HG02884 (cell line): ENCODE measurements around the gene CXXC5.
"Not testable (repeated sequence)": the region's sequence is repeated elsewhere in the genome, so short reads cannot be mapped to it uniquely, and the experiment has no call there.

Source experiments
- ATAC-seq: cut with Tn5 transposase; IDR thresholded peaks from one replicate; pipeline ENCODE4 v1.9.1; 2021; ENCODE audit warnings: mild to moderate bottlenecking, moderate library complexity; ENCODE audit not compliant: unreplicated experiment

Gene CXXC5

DNA sequence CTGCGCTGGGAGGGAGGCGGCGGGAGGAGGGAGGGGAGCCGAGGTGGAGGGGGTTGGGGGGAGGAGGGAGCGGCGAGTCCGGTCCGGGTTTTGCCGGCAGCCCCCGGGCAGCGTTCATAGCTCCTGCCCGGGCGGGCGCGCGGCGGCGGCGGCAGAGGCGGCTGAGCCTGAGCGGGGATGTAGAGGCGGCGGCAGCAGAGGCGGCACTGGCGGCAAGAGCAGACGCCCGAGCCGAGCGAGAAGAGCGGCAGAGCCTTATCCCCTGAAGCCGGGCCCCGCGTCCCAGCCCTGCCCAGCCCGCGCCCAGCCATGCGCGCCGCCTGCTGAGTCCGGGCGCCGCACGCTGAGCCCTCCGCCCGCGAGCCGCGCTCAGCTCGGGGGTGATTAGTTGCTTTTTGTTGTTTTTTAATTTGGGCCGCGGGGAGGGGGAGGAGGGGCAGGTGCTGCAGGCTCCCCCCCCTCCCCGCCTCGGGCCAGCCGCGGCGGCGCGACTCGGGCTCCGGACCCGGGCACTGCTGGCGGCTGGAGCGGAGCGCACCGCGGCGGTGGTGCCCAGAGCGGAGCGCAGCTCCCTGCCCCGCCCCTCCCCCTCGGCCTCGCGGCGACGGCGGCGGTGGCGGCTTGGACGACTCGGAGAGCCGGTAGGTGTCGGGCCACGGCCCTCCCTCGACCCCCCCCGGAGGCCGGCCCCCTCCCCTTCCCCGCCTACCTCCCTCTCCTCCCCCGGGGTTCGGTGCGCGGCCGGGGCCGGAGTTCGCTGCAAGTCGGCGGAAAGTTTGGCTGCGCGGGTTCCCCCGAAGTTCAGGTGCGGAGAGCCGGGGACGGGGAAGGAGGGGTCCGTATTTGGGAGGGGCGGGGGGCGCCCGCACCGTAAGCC lies at the start of gene CXXC5:
Gene CXXC5 (plus strand): TSS at position 145 of the 877 bp plus-strand sequence. CDS start 32,175 bp downstream, outside the sequence.
- ATAC-seq: no peak

DNA sequence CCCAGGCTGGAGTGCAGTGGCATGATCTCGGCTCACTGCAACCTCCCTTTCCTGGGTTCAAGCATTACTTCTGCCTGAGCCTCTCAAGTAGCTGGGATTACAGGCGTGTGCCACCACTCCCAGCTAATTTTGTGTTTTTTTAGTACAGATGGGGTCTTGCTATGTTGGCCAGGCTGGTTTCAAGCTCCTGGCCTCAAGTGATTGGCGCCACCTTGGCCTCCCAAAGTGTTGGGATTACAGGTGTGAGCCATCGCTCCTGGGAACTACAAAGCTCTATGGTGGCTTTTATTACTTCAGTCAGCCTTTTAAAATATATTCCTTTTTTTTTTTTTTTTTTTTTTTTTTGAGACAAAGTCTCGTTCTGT lies 49.6 kb upstream of the CXXC5 start:
- ATAC-seq: not testable (repeated sequence)

DNA sequence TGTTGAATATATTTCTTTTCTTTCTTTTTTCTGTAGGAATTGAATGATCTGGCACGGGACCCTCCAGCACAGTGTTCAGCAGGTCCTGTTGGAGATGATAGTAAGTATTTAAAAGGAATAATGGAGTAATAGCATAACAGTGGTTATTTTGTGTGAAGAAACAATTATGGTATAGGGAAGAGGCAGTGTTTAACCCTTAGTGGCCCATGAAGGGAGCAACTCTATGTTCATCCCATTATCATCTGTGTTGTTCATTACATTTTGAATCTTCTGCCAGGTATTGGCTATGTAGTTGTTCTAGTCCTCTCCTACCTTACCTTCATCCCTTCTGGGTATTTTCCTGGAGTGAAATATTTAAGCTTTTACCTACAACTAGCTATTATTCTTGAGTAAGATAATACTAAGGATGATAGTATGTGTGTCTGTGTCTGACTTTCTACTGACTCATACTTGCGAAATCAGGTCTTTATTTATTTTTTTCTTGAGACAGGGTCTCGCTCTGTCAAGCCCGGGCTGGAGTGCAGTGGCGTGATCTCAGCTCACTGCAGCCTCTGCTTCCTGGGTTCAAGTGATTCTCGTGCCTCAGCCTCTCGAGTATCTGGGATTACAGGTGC lies 47.7 kb upstream of the CXXC5 start:
- no peak for ATAC-seq

DNA sequence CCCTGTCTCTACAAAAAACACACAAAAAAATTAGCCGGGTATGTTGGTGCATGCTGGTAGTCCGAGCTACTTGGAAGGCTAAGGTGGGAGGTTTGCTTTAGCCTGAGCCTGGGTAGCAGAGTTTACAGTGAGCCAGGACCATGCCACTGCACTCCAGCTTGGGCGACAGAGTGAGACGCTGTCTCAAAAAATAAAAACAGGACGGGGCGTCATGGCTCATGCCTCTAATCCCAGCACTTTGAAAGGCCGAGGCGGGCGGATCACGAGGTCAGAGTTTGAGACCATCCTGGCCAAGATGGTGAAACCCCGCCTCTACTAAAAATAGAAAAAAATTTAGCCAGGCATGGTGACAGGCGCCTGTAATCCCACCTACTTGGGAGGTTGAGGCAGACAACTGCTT lies 46.7 kb upstream of the CXXC5 start:
- no peak for ATAC-seq

DNA sequence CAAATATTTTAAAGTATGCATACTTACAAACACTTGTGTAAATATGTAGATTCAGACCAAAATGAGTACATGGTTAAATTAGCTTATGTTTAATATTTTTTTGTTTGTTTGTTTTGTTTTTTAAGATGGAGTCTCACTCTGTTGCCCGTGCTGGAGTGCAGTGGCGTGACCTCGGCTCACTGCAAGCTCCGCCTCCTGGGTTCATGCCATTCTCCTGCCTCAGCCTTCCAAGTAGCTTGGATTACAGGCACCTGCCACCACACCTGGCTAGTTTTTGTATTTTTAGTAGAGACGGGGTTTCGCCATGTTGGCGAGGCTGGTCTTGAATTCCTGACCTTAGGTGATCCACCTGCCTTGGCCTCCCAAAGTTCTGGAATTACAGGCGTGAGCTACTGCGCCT lies 46.2 kb upstream of the CXXC5 start:
- not testable (repeated sequence) for ATAC-seq

DNA sequence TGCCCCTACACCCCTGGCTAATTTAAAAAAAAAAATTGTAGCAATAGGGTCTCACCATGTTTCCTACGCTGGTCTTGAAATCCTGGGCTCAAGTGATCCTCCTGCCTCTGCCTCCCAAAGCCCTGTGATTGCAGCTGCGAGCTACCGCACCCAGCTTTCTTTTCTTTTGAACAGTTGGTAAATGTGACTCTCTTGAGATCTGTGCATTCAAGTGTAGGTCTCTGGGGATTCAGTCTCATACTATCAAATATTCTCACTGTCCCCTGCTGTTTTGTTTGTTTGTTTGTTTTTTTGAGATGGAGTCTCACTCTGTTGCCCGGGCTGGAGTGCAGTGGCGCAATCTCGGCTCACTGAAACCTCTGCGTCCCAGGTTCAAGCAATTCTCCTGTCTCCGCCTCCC lies 42.3 kb upstream of the CXXC5 start:
- no peak for ATAC-seq

DNA sequence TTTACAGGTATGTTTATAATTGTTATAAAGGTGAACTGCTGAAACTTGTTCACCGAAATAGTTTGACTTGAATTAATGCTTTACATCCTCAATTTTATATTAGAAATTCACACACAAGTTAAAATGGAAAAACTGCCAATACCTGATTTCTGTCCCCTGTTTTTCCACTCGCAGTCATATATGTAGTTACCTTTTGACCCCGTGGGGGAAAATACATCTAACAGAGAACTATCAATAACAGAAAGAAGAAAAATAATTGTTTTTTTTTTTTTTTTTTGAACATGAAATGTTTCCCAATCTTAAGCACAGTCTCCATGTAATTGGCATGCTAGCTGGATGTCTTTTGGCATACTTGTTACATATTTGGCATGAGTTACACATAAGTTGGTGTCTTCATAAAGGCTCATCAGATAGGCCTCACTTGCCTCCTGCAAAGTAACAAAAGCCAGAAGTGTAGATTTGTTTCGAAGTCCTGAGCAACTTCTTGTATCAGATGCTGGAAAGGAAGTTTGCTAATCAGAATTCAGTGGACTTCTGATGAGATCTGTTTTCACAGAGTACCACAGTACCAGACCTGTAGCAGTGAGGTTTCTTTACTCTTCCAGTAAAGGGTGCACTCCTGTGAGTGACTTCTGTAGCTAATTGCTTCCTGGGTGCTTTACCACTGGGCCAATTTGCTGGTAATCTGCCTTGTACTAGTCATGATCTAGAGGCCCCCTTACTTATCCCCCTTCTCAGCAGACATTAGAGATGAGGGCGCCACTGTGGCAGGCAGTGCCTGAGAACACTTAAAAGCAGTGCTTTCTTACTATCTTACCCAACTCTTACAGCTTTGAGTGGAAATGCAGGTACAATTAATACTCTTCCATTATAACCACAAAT lies 36.2 kb upstream of the CXXC5 start:
- no peak for ATAC-seq

DNA sequence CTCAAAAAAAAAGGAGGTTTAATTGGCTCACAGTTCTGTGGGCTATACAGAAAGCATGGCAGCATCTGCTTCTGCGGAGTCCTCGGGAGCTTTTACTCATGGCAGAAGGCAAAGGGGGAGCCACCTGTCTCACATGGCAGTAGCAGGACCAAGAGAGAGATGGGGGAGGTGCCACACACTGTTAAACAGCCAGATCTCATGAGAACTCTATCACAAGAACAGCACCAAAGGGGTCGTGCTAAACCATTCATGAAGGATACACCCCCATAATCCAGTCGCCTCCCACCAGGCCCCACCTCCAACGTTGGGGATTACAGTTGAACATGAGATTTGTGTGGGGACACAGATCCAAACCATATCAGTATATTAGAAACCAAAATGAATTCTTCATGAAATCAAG lies 28.3 kb upstream of the CXXC5 start:
- ATAC-seq: no peak

DNA sequence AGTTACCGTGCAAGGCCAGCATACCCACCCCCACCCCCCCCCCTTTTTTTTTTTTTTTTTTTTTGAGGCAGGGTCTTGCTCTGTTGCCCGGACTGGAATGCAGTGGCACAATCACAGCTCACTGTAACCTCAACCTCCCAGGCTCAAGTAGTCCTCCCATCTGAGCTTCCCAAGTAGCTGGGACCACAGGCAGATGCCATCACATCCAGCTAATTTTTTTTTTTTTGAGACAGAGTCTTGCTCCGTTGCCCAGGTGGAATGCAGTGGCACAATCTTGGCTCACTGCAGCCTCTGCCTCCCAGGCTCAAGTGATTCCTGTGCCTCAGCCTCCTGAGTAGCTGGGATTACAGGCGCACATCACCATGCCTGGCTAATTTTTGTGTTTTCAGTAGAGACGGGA lies 22.8 kb upstream of the CXXC5 start:
- not testable (repeated sequence) for ATAC-seq

DNA sequence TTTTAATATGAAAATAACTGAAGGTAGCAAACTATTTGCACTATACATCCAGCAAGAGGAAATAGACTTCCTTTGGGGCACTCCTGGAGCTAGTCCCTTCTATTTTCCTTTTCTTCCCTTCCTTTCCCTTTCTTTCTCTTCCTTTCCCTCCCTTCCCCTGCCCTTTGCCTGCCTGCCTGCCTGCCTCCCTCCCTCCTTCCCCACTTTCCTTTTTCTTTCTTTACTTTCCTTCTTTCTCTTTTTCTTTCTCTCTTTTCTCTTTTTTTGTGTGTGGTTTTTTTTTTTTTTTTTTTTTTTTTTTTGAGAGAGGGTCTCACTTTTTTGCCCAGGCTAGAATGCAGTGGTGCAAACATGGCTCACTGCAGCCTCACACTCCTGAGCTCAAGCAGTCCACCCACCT lies 17.3 kb upstream of the CXXC5 start:
- ATAC-seq: no peak

DNA sequence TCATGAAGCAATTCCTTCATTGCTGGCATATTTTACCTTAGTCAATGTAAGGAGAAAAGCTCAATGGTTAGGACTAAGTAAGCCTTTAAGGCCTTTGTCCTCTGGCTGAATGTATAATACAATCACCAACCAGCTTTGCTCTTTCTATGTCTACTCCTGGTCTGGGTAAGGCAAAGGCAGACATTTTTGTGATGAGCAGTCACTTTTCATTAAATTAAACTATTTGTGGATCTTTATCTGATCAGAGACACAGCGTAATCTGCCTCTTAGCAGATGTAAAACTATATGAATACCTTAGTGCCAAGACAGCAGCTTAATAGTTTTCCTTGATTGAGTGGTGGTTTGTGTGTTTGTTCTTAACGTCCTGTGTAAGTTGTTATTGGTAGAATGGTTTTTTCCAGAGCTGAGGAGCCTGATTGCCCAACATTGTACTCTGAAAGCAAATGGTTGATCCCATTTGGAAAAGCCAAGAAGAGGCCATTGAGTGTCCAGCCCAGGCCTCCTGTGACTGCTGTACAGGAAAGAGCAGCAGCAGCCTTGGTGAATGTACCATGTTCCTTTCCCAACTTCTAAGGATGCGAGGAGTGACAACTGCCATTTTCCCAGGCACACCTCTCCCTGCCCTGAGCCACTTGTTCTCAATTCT lies 16.5 kb upstream of the CXXC5 start:
- ATAC-seq: no peak

DNA sequence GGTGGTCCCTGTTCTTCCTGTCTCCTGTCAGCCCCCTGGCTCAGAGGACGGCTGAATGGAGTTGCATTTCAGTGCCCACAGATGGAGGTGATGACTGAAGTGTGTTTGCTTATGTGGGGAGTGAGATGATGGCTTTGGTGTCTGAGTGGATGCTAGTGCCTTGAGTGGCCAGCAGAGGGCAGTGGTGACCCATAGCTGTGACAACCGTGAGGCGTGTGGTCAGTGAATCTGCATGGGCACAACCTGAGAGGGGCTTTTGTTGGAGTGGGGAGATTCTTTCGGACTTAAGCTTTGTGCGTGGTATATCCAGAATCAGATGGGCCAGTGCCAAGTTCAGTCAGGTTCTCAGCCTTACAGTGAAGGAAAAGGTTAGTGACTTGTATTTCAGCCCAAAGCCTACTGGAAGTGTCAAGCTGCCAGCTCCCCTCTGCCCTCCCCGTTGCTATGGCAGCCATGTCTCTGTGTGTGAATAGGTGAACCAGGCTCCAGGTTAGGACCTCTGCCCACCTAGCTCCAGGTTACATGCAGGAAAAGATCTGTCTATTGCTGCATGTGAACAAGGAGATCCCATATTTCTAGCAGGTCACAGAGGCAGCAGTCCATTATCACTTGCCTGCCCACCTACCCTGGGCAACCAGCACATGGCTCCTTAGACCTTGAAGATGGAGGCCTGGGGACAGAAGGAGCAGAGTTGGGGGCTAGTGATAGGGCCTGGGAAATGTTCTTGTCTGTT lies 14.7 kb upstream of the CXXC5 start:
- no peak for ATAC-seq

DNA sequence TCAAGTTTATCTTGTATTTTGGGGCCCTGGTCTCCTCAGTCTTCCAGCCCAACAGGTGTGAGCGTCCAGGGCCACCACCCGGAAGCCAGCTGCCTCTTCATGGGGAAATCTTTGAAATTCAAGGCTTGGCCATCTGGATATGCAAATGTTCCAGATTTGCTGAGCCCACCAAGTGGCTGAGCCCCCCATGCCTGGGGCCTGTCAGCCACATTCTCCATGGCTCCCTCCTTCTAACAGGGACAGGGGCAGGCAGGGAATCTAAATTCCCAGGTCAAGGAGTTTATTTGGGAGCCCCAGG lies 14.2 kb upstream of the CXXC5 start:
- no peak for ATAC-seq

DNA sequence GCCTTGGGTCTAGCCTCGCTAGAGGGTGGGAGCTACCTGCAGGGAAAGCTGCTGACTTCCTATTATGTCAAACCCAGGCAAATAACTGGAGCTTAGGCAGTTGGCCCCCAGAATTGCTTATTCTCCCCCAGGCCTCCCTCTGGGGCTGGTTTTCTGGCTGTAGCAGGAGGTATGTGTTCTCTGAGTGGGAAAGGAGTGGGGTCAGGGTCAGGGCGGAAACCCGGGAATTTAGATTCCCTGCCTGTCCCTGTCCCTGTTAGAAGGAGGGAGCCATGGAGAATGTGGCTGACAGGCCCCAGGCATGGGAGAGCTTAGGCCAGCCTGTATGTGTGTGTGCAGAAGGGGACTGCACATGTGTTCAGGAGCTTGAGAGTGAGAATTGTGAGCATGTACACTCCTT lies 13.6 kb upstream of the CXXC5 start:
- ATAC-seq: no peak

DNA sequence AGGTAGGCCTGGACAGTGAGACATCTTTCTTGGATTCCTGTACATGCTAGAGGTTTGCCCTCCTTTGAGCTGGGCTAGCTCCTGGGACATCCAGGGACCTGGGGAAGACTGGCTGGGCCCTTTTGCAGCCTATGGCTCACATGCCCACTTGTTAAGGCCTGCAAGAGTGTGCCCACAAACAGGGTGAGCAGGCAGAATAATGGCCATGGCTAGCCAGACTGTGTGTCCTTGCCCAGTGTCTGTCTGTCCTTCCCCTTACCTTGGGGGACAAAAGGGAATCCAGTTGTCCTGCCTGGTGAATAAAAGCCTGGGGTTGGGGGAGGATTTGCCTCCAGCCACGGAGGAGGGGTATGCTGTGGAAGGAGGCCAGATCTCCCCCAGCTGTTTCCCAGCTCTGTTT lies 13.0 kb upstream of the CXXC5 start:
- no peak for ATAC-seq

DNA sequence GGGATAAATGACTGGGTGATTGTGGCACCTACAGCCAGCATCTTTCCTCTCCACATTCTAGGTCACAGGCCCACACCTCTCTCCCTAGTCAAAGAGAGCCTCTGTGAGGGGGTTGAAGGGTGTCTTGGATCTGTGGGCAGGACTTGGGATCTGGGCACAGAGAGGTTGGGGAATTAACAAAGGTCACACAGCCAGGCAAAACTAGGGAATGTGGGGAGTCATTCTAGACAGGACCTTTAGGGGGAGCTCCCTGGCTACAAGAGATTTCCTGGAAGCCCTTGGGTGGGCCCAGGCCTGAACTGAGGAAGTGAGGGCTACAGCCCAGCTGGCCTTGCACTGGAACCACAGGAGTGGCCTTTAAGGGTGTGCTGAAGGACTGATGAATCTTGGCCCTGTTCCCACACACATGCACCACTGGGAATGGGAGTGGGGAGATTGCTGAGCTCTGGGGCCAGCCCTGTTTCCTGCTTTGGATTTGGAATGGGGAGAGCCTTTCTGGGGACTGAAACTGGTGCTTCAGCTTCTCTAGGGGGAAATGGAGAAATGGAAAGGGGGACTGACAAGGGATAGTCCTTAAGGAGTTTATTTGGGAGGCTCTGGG lies 12.4 kb upstream of the CXXC5 start:
- ATAC-seq: no peak

DNA sequence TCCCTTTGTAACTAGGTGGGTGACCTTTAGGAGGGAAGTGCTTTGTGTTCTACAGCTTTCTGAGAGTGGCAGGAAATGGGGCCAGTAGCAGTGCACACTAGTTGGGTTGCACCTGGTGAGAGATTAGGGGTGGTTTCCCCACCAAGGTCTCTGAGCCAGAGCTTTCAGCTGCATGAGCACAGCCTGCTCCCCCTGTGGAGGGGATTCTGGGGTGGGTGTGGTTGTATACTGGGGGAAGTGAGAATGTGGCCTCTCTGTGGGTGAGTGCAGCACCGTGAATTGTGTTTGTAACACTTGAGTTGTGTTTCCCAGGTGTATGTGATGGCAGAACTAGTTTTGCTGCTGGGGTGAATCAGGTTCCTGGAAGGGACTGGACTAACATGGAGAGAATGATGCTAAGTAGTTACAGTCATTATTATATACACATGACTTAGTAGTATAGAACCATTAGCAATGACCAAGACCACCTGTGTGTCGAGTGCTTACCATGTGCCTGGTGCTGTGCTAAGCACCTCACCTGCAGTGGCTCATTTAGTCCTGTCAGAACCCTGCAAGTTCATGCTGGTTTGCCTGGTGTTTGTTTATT lies 11.8 kb upstream of the CXXC5 start:
- ATAC-seq: peak; percentile 71

DNA sequence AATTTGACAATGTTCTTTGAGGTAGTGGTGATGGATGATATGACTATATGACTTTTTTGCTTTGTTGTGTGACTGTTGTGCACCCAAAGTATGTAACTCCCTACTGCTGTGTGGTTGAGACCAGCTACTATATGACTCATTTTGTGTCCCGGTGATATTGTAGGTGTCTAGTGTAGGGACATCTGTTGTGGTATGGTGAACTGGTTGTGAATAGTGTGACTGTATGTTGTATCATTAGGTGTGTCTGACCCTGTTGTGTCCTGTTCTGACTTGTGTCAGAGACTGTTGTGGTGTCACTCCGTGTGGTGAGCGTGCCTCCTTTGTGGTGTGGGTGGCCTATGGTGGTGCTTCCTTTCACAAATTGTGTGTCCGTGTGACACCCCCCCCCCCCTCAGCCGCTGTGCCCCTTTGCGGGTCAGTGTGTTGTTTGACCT lies 11.2 kb upstream of the CXXC5 start:
- ATAC-seq: peak; percentile 19

DNA sequence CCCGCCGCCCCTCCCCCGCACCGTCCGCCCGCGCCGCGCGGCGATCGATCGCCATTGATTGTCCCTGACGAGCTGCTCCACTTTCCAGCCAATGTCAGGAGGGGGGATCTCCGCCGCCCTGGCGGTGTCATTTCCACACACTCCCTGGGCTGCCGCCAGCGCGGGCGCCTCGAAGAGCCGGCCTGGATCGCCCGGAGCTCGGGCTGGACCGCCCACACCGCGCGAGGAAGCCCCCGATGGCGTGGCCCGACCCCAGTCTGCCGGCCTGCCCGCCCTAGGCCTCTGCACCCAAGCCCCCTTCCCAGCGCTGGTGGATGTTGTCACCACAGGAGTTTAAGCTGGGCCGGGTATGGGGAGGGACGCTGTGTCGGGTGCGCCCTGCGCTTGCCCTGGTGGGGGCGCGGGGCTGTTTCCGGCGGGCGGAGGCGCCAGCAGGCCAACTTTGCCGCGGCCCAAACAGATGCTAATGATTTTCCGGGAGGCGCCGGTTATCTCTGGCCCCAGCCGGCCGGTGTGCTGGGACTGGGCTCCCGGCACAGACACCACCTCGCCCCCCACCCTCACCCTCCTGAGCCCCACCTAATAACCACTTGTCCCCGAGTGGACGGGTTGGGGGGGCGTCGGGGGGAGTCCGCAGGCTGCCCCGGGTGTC lies 10.6 kb upstream of the CXXC5 start:
- no peak for ATAC-seq
